Smooth muscle cell (in vitro differentiated cells): Measurements from ENCODE around the gene SLC38A8. TPM values are rescaled to one million over a fixed set of nuclear protein-coding genes. Genes with fewer than 3 reads are reported as not detected.

Experiments used
- DNase-seq: peaks from one replicate; lab custom pipeline; 2025; ENCODE audit not compliant: unreplicated experiment; lab: John Stamatoyannopoulos, UW
- H2AFZ ChIP-seq: fragments of 200-600 bp; sonication (generic); 2 replicates; pipeline ENCODE4 v1.6.0; 2016; ENCODE audit warnings: antibody characterized with exemption, low read depth, mild to moderate bottlenecking
- H3F3A ChIP-seq: fragments of 200-600 bp; sonication (generic); 2 replicates; pipeline ENCODE4 v1.6.0; 2017; ENCODE audit warnings: antibody characterized with exemption, low read depth
- H3K27ac ChIP-seq: fragments of 200-600 bp; sonication (generic); 2 replicates; pipeline ENCODE4 v1.5.1; 2016; ENCODE audit warnings: low read depth, mild to moderate bottlenecking
- H3K27me3 ChIP-seq: fragments of 200-600 bp; sonication (generic); 2 replicates; pipeline ENCODE4 v1.6.1; 2016; ENCODE audit warnings: low read depth, mild to moderate bottlenecking
- H3K36me3 ChIP-seq: fragments of 200-600 bp; sonication (generic); 2 replicates; pipeline ENCODE4 v1.5.1; 2016; ENCODE audit warnings: low read depth
- H3K4me1 ChIP-seq: fragments of 200-600 bp; sonication (generic); 2 replicates; pipeline ENCODE4 v1.5.1; 2016; ENCODE audit warnings: low read depth
- H3K4me2 ChIP-seq: fragments of 200-600 bp; sonication (generic); 2 replicates; pipeline ENCODE4 v1.6.0; 2016; ENCODE audit warnings: mild to moderate bottlenecking
- H3K4me3 ChIP-seq: fragments of 200-600 bp; sonication (generic); 2 replicates; pipeline ENCODE4 v1.5.1; 2016; ENCODE audit warnings: mild to moderate bottlenecking
- H3K79me2 ChIP-seq: fragments of 200-600 bp; sonication (generic); 2 replicates; pipeline ENCODE4 v1.6.0; 2016; ENCODE audit warnings: low read depth, mild to moderate bottlenecking
- H3K9ac ChIP-seq: fragments of 200-600 bp; sonication (generic); 2 replicates; pipeline ENCODE4 v1.6.0; 2016; ENCODE audit warnings: low read depth
- H3K9me3 ChIP-seq: fragments of 200-600 bp; sonication (generic); replicated peaks from 2 replicates; pipeline ENCODE4 v1.5.1; 2016; ENCODE audit warnings: low read depth
- H4K20me1 ChIP-seq: fragments of 200-600 bp; sonication (generic); 2 replicates; pipeline ENCODE4 v1.6.0; 2016; ENCODE audit warnings: low read depth
- CTCF ChIP-seq: fragments of 200-600 bp; sonication (generic); IDR thresholded peaks from 2 replicates; pipeline ENCODE4 v1.5.1; 2017; ENCODE audit warnings: borderline replicate concordance, mild to moderate bottlenecking, antibody characterized with exemption; ENCODE audit not compliant: insufficient read depth, poor library complexity, severe bottlenecking
- WGBS: methylation state at CpG from one replicate; pipeline ENCODE4 v1.1.7; 2016; ENCODE audit warnings: low lambda C conversion rate; 5-methylcytosine and 5-hydroxymethylcytosine counted together
- polyA plus RNA-seq: library from polyadenylated mRNA; unstranded; fragments of >200 nt; fragmentation: Nextera tagmentation; extraction: Ambion mirVana; gene quantifications from 2 replicates; pipeline ENCODE4 v1.2.1, GENCODE V29; 2016
- total RNA-seq: library from RNA; depleted of rRNA; stranded (reverse); fragments of >200 nt; gene quantifications from 2 replicates; pipeline ENCODE4 v1.2.3, GENCODE V29; 2014

The SLC38A8 gene
- total and polyA plus RNA-seq, 2 experiments from 2014 or later: not detected

- H3K9ac ChIP-seq: no peak overlapping the region
- H4K20me1 ChIP-seq: no peaks in the 10 kb centered on the region
- H3K36me3 ChIP-seq: no peaks in the 10 kb centered on the region
- no peak for TF ChIP-seq CTCF
- no peak for DNase-seq
- H3K4me1 ChIP-seq: peaks cover 7% of the 10 kb centered on the region
- 91% methylated on average over 13 of the region's 13 CpGs for WGBS
- no peaks in the 10 kb centered on the region for H3K9me3 ChIP-seq
- no peak overlapping the region for H2AFZ ChIP-seq
- H3K4me2 ChIP-seq: no peak overlapping the region
- H3K27me3 ChIP-seq: no peaks in the 10 kb centered on the region
- H3K27ac ChIP-seq: no peak overlapping the region
- H3K4me3 ChIP-seq: no peak overlapping the region
- no peaks in the 10 kb centered on the region for H3K79me2 ChIP-seq
- no peaks in the 10 kb centered on the region for H3F3A ChIP-seq
Observed at GRCh38 chr16:83994703-83995102, 47.9 kb downstream of the SLC38A8 start.

GRCh38 chr16:83994087-83994486 is 48.5 kb downstream of the SLC38A8 start:
- Histone ChIP-seq H3K27me3 (no peaks in the 10 kb centered on the region), H3K79me2 (no peaks in the 10 kb centered on the region), H3K4me3 (no peak overlapping the region), H2AFZ (no peak overlapping the region), H3K9ac (no peak overlapping the region), H4K20me1 (no peaks in the 10 kb centered on the region), H3K4me2 (no peak overlapping the region), H3K4me1 (peaks cover 7% of the 10 kb centered on the region), H3K27ac (no peak overlapping the region), H3K36me3 (no peaks in the 10 kb centered on the region), H3K9me3 (no peaks in the 10 kb centered on the region), H3F3A (no peaks in the 10 kb centered on the region)
- TF ChIP-seq CTCF: no peak
- WGBS: 79% methylated on average over 8 of the region's 8 CpGs
- no peak for DNase-seq

GRCh38 chr16:83992624-83993023 is 50.0 kb downstream of the SLC38A8 start:
- no peaks in the 10 kb centered on the region for H3K9me3 ChIP-seq
- no peak overlapping the region for H2AFZ ChIP-seq
- no peaks in the 10 kb centered on the region for H4K20me1 ChIP-seq
- no peaks in the 10 kb centered on the region for H3K79me2 ChIP-seq
- H3K4me3 ChIP-seq: no peak overlapping the region
- 92% methylated on average over 6 of the region's 6 CpGs for WGBS
- H3F3A ChIP-seq: no peaks in the 10 kb centered on the region
- H3K4me2 ChIP-seq: no peak overlapping the region
- no peak for DNase-seq
- TF ChIP-seq CTCF: no peak
- H3K27ac ChIP-seq: no peak overlapping the region
- no peak overlapping the region for H3K9ac ChIP-seq
- no peaks in the 10 kb centered on the region for H3K36me3 ChIP-seq
- H3K27me3 ChIP-seq: no peaks in the 10 kb centered on the region
- H3K4me1 ChIP-seq: peaks cover 7% of the 10 kb centered on the region

- Histone ChIP-seq H3K27ac (no peak overlapping the region), H3K4me3 (no peak overlapping the region), H3K27me3 (no peaks in the 10 kb centered on the region), H3K9ac (no peak overlapping the region), H3K4me1 (peaks cover 7% of the 10 kb centered on the region), H4K20me1 (no peaks in the 10 kb centered on the region), H3K4me2 (no peak overlapping the region), H3F3A (no peaks in the 10 kb centered on the region), H3K36me3 (no peaks in the 10 kb centered on the region), H2AFZ (no peak overlapping the region), H3K79me2 (no peaks in the 10 kb centered on the region), H3K9me3 (no peaks in the 10 kb centered on the region)
- WGBS: 98% methylated on average over 9 of the region's 11 CpGs
- TF ChIP-seq CTCF: no peak
- no peak for DNase-seq
Observed at GRCh38 chr16:83990492-83990891, 52.1 kb downstream of the SLC38A8 start.
